Measurements from ENCODE around the gene TREH.
"Not testable (repeated sequence)": the region's sequence is repeated elsewhere in the genome, so short reads cannot be mapped to it uniquely, and the experiment has no call there.

DNA sequence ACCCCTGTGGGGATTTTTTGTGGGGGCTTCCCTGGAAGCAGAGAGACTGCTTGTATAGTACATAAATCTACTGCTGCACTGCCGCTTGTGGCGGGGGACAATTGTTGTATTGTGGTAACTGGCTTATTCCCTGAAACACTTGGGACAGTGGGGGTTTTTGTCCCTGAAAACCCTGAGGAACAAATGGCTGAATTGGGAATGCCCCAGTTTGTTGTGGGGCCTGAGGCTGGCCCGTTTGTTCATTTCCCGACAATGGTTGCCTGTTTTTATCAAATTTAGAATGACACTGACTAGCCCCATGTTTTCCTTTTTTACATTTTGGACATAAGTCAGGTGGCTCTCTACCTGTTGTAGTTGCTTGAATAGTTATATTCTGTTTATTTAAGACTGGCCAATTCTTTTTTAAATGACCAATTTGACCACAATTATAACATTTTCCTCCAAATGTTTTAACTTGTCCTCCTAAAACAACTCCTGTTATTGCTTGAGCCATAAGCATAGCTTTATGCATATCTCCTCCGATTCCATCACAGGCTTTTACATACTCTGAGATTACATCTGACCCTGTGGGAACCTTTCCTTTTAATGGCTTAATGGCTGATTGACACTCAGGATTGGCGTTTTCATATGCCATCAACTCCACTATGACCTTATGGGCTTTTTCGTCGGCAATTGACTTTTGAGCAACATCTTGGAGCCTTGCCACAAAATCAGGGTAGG lies 47.7 kb upstream of the TREH start:
- TF ChIP-seq, protein P1, sequence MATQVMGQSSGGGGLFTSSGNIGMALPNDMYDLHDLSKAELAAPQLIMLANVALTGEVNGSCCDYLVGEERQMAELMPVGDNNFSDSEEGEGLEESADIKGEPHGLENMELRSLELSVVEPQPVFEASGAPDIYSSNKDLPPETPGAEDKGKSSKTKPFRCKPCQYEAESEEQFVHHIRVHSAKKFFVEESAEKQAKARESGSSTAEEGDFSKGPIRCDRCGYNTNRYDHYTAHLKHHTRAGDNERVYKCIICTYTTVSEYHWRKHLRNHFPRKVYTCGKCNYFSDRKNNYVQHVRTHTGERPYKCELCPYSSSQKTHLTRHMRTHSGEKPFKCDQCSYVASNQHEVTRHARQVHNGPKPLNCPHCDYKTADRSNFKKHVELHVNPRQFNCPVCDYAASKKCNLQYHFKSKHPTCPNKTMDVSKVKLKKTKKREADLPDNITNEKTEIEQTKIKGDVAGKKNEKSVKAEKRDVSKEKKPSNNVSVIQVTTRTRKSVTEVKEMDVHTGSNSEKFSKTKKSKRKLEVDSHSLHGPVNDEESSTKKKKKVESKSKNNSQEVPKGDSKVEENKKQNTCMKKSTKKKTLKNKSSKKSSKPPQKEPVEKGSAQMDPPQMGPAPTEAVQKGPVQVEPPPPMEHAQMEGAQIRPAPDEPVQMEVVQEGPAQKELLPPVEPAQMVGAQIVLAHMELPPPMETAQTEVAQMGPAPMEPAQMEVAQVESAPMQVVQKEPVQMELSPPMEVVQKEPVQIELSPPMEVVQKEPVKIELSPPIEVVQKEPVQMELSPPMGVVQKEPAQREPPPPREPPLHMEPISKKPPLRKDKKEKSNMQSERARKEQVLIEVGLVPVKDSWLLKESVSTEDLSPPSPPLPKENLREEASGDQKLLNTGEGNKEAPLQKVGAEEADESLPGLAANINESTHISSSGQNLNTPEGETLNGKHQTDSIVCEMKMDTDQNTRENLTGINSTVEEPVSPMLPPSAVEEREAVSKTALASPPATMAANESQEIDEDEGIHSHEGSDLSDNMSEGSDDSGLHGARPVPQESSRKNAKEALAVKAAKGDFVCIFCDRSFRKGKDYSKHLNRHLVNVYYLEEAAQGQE (IDR thresholded peaks at IDR 0.05; ENCODE audit: low read depth), result not testable (repeated sequence)
- TF ChIP-seq, protein P2, sequence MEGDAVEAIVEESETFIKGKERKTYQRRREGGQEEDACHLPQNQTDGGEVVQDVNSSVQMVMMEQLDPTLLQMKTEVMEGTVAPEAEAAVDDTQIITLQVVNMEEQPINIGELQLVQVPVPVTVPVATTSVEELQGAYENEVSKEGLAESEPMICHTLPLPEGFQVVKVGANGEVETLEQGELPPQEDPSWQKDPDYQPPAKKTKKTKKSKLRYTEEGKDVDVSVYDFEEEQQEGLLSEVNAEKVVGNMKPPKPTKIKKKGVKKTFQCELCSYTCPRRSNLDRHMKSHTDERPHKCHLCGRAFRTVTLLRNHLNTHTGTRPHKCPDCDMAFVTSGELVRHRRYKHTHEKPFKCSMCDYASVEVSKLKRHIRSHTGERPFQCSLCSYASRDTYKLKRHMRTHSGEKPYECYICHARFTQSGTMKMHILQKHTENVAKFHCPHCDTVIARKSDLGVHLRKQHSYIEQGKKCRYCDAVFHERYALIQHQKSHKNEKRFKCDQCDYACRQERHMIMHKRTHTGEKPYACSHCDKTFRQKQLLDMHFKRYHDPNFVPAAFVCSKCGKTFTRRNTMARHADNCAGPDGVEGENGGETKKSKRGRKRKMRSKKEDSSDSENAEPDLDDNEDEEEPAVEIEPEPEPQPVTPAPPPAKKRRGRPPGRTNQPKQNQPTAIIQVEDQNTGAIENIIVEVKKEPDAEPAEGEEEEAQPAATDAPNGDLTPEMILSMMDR (IDR thresholded peaks at IDR 0.05 in 2 of 3, conservative IDR thresholded peaks at IDR 0.05 in 1 of 3; ENCODE audit: borderline replicate concordance in 1 of 3, insufficient read depth in 1 of 3, low read depth in 2 of 3, low read length in 2 of 3), result not testable (repeated sequence)
- TF ChIP-seq EZH2 (IDR thresholded peaks at IDR 0.05); POLR2A (IDR thresholded peaks at IDR 0.05; ENCODE audit: borderline replicate concordance, extremely low read depth, insufficient read depth, insufficient read length); POLR2AphosphoS5 (IDR thresholded peaks at IDR 0.05; ENCODE audit: low read depth, low read length); ZNF274 (IDR thresholded peaks at IDR 0.05; ENCODE audit: low read depth, low read length): not testable (repeated sequence)
- TF ChIP-seq, protein P3, sequence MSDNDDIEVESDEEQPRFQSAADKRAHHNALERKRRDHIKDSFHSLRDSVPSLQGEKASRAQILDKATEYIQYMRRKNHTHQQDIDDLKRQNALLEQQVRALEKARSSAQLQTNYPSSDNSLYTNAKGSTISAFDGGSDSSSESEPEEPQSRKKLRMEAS (IDR thresholded peaks at IDR 0.05), result not testable (repeated sequence)
- TF ChIP-seq, protein P4, sequence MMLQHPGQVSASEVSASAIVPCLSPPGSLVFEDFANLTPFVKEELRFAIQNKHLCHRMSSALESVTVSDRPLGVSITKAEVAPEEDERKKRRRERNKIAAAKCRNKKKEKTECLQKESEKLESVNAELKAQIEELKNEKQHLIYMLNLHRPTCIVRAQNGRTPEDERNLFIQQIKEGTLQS (IDR thresholded peaks at IDR 0.05), result not testable (repeated sequence)
